OCI-LY7 (cell line): ENCODE data around the gene SAE1.

ENCODE experiments used
- EZH2phosphoT487 ChIP-seq: fragments of 200-600 bp; sonication (generic); IDR thresholded peaks from 2 replicates; pipeline ENCODE4 v1.6.1; 2018; ENCODE audit warnings: low read depth, borderline replicate concordance, mild to moderate bottlenecking, mixed run types, antibody characterized with exemption, low read length, moderate library complexity, mixed read lengths
- TF ChIP-seq, protein P1 (sequence below): fragments of 200-600 bp; sonication (generic); conservative IDR thresholded peaks from 2 replicates; pipeline ENCODE4 v1.5.1; 2014; ENCODE audit warnings: mild to moderate bottlenecking, antibody characterized with exemption, low read length, moderate library complexity, mixed read lengths

GRCh38 chr19:47129579-47129978 lies 1.1 kb upstream of the SAE1 start:
- TF ChIP-seq, protein P1, sequence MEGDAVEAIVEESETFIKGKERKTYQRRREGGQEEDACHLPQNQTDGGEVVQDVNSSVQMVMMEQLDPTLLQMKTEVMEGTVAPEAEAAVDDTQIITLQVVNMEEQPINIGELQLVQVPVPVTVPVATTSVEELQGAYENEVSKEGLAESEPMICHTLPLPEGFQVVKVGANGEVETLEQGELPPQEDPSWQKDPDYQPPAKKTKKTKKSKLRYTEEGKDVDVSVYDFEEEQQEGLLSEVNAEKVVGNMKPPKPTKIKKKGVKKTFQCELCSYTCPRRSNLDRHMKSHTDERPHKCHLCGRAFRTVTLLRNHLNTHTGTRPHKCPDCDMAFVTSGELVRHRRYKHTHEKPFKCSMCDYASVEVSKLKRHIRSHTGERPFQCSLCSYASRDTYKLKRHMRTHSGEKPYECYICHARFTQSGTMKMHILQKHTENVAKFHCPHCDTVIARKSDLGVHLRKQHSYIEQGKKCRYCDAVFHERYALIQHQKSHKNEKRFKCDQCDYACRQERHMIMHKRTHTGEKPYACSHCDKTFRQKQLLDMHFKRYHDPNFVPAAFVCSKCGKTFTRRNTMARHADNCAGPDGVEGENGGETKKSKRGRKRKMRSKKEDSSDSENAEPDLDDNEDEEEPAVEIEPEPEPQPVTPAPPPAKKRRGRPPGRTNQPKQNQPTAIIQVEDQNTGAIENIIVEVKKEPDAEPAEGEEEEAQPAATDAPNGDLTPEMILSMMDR, result no peak
- no peak for TF ChIP-seq EZH2phosphoT487
